Esophagus (tissue), 2 donors: ENCODE measurements around the gene FYCO1. TPM values are rescaled to one million over a fixed set of nuclear protein-coding genes. Genes with fewer than 3 reads are reported as not detected.

Experiments
- H3K27ac ChIP-seq, 2 donors: one replicate each; pipeline ENCODE4 v1.5.1; 2013; ENCODE audit warnings: low read depth in 2 of 2, mild to moderate bottlenecking in 2 of 2, inconsistent platforms in 1 of 2, low read length in 1 of 2, moderate library complexity in 1 of 2
- H3K27me3 ChIP-seq, 2 donors: one replicate each; pipeline ENCODE4 v1.6.1; 2013; ENCODE audit warnings: low read length in 2 of 2, control low read depth in 1 of 2, mild to moderate bottlenecking in 1 of 2; ENCODE audit not compliant: insufficient read depth in 2 of 2, control insufficient read depth in 1 of 2
- H3K36me3 ChIP-seq, 2 donors: one replicate each; pipeline ENCODE4 v1.6.1; 2013; ENCODE audit warnings: low read length in 1 of 2; ENCODE audit not compliant: control insufficient read depth in 2 of 2, insufficient read depth in 2 of 2
- H3K4me1 ChIP-seq, 2 donors: one replicate each; pipeline ENCODE4 v1.6.1; 2013; ENCODE audit warnings: low read length in 1 of 2; ENCODE audit not compliant: control insufficient read depth in 2 of 2, insufficient read depth in 2 of 2
- H3K4me3 ChIP-seq, 2 donors: one replicate each; pipeline ENCODE4 v1.5.1; 2013; ENCODE audit warnings: low read length in 2 of 2, mild to moderate bottlenecking in 2 of 2, low read depth in 1 of 2, moderate library complexity in 1 of 2
- H3K9me3 ChIP-seq, 2 donors: one replicate each; pipeline ENCODE4 v1.6.1; 2013; ENCODE audit warnings: mild to moderate bottlenecking in 2 of 2, low read depth in 1 of 2, low read length in 1 of 2, moderate library complexity in 1 of 2; ENCODE audit not compliant: control insufficient read depth in 2 of 2, insufficient read depth in 1 of 2
- WGBS, 2 donors: extraction: QIAGEN DNeasy Blood & Tissue Kit; methylation state at CpG; one replicate each; pipeline ENCODE4 v1.1.7; 2013; 5-methylcytosine and 5-hydroxymethylcytosine counted together
- polyA plus RNA-seq, 2 donors: library from polyadenylated mRNA; stranded (reverse); fragments of 200-250 nt; gene quantifications; one replicate each; pipeline ENCODE4 v1.2.3, GENCODE V29; 2013
- donor health status: healthy with polysubstance abuse.
- donor health status: Bipolar disorder and iron deficiency.

The FYCO1 gene
- polyA plus RNA-seq, 2 donors, result 9.6 to 11.9 TPM

DNA sequence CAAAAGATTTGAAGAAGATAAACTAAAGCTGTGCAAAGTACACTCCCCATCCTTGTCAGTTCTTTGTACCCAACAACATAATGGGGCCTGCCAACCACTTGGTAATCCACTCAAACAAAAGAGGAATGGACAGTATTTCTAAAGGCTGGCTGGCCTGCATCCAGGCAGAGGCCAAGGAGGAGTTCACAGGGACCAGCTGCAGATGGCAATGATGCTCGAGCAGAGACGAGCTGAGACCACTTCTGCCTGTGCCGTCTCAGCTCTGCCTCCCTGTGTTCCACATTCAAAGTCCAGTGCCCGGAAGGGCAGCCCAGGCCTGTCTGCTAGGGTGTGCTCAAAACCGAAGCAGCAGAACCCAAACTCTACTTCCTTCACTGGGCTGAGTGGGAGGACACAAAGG, 38.0 kb downstream of the FYCO1 start:
- WGBS, 2 donors, result 71 to 74% methylated on average over 5 of the region's 5 CpGs
- Histone ChIP-seq H3K4me3 (no peak overlapping the region), H3K4me1 (no peaks in the 10 kb centered on the region), H3K9me3 (no peaks in the 10 kb centered on the region), H3K27me3 (no peaks in the 10 kb centered on the region), H3K36me3 (peaks cover 45 to 61% of the 10 kb centered on the region in 2 donors), H3K27ac (no peak overlapping the region)

DNA sequence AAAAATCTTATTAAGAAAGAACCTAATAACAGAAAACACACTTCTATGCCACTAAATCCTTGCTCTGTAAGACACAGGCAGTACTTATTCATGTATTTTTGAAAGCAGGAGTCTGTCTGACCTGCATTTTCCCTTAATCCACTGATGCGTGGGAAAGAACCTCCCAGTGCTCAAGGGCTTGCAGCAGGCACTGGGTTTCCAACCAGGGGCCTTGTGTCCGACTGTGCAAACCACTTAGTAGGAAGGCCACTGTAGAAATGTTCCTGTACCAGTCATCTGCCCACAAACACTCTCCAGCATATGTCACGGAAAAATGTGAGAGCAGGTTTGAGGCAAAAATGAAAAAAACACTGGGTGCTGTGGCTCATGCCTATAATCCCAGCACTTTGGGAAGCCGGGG, 39.9 kb downstream of the FYCO1 start:
- Histone ChIP-seq H3K4me3 (no peak overlapping the region), H3K27me3 (no peaks in the 10 kb centered on the region), H3K4me1 (no peaks in the 10 kb centered on the region), H3K36me3 (peaks cover 57 to 65% of the 10 kb centered on the region in 2 donors), H3K9me3 (no peaks in the 10 kb centered on the region), H3K27ac (no peak overlapping the region)
- WGBS, 2 donors, result 94 to 96% methylated on average over 4 of the region's 4 CpGs

DNA sequence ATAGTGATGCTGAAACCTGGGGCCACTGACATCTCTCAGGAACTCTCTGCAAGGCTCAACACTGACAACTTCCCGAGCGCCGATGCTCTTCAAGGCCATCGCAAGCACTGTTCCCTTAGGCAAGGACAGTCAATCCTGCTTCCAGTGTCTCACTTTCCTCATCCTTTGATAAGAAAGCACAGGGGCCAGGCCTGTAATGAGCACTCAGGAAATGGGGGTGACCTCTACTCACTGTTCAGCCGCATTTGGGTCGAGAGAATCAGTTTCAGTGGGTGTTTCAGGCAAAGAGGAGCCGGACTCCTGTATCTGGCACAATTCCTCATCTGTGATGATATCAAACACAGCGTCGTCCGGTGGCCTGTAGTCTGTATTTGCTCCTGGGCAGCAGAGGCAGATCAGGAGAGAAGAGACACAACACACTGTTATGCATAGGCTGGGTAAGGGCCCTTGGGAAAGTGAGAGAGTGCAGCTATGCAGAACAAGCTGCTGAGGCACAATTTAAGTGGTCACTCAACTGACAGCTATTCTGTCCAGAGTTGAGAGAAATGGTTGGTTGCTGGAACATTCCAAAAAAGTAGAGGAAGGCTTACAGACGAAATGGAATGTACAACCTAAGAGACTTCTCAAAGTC, 40.5 kb downstream of the FYCO1 start:
- Histone ChIP-seq H3K9me3 (no peaks in the 10 kb centered on the region), H3K36me3 (peaks cover 55 to 65% of the 10 kb centered on the region in 2 donors), H3K4me3 (no peak overlapping the region), H3K4me1 (no peaks in the 10 kb centered on the region), H3K27ac (no peak overlapping the region), H3K27me3 (no peaks in the 10 kb centered on the region)
- WGBS, 2 donors, result 87 to 89% methylated on average over 11 of the region's 11 CpGs

DNA sequence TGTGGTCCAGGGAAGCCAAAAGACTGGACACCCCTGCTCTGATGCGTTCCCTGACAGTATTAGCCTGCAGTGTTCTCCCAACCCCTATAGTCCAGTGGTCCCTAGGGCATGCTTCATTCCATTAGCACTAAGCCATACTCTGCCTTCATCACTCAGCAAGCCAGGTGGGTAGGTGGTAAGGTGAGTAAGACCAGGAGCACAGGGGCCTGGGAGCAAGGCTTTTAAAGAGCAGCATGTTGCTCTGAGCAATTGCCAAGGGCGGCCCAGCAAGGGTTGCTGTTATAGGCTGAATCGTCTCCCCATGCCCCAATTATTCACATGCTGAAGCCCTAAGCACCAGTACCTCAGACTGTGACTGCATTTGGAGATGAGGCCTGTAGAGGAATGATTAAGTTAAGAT, 41.3 kb downstream of the FYCO1 start:
- no peaks in the 10 kb centered on the region for H3K4me1 ChIP-seq
- no peaks in the 10 kb centered on the region for H3K27me3 ChIP-seq
- 97% methylated on average over 3 of the region's 3 CpGs for WGBS, 2 donors
- no peak overlapping the region for H3K4me3 ChIP-seq
- H3K27ac ChIP-seq, result no peak overlapping the region
- H3K9me3 ChIP-seq, result no peaks in the 10 kb centered on the region
- peaks cover 52 to 64% of the 10 kb centered on the region in 2 donors for H3K36me3 ChIP-seq

GRCh38 chr3:45953536-45953935, 42.1 kb downstream of the FYCO1 start:
- no peak overlapping the region for H3K27ac ChIP-seq
- no peak overlapping the region for H3K4me3 ChIP-seq
- no peaks in the 10 kb centered on the region for H3K4me1 ChIP-seq
- 71 to 85% methylated on average over 4 of the region's 4 CpGs for WGBS, 2 donors
- H3K27me3 ChIP-seq, result no peaks in the 10 kb centered on the region
- peaks cover 47 to 61% of the 10 kb centered on the region in 2 donors for H3K36me3 ChIP-seq
- H3K9me3 ChIP-seq, result no peaks in the 10 kb centered on the region

DNA sequence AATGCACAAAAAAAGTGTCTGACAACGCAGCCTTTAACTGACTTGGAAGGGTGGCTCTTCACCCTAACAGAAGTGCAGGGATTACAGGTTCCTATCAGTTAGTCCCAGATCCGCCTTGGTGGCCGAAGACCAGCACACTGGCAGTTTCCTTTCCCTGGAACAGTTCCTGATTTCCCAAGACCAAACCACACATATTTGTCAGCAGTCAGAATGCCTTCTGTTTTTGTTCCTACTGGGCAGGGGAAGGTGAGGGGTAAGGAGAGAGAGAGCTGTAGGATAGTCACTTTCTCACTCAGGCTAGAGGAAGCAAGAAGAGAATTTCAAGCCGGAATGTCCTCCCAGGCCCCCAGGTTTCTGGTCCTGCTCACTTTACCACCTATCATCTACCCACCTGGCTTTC, 43.2 kb downstream of the FYCO1 start:
- Histone ChIP-seq H3K4me3 (no peak overlapping the region), H3K27me3 (no peaks in the 10 kb centered on the region), H3K27ac (peak overlapping the region in 1 of 2 donors; percentile 28), H3K36me3 (peaks cover 44 to 55% of the 10 kb centered on the region in 2 donors), H3K9me3 (no peaks in the 10 kb centered on the region), H3K4me1 (no peaks in the 10 kb centered on the region)
- 71 to 83% methylated on average over 4 of the region's 4 CpGs for WGBS, 2 donors

- Histone ChIP-seq H3K27me3 (no peaks in the 10 kb centered on the region), H3K4me3 (no peak overlapping the region), H3K4me1 (no peaks in the 10 kb centered on the region), H3K27ac (no peak overlapping the region), H3K36me3 (peaks cover 46 to 60% of the 10 kb centered on the region in 2 donors), H3K9me3 (no peaks in the 10 kb centered on the region)
- 91 to 94% methylated on average over 6 of the region's 6 CpGs for WGBS, 2 donors
Observed at GRCh38 chr3:45951946-45952345, 43.7 kb downstream of the FYCO1 start.

GRCh38 chr3:45950686-45951600, 44.7 kb downstream of the FYCO1 start:
- no peaks in the 10 kb centered on the region for H3K27me3 ChIP-seq
- H3K9me3 ChIP-seq, result no peaks in the 10 kb centered on the region
- H3K4me3 ChIP-seq, result no peak overlapping the region
- 88 to 92% methylated on average over 6 of the region's 6 CpGs for WGBS, 2 donors
- no peaks in the 10 kb centered on the region for H3K4me1 ChIP-seq
- peak overlapping the region in 1 of 2 donors; percentile 73 for H3K27ac ChIP-seq
- peaks cover 46 to 62% of the 10 kb centered on the region in 2 donors for H3K36me3 ChIP-seq

DNA sequence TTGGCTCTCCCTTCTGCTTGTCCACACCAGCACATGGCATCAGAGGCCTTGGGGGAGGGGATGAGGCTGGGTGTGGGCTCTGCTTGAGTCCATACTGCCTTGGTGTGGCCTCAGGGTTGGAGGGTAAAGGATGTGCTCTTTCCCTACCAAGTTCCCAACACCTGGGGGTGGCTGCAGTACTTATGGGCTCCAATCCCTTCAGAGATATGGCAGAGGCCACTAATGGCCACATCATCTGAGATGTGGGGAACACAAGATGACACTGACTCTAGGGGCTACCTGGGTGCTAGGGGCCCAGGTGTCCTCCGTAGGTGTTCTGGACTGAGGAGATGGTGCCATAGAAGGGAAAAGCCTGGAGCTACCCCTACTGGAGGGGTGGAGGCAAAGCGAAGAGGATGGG, 45.5 kb downstream of the FYCO1 start:
- Histone ChIP-seq H3K27me3 (no peaks in the 10 kb centered on the region), H3K4me1 (no peaks in the 10 kb centered on the region), H3K36me3 (peaks cover 42 to 62% of the 10 kb centered on the region in 2 donors), H3K4me3 (no peak overlapping the region), H3K27ac (peak overlapping the region; percentile 7 to 11), H3K9me3 (no peaks in the 10 kb centered on the region)
- WGBS, 2 donors, result 94 to 96% methylated on average over 2 of the region's 2 CpGs
